Measurements from ENCODE around the gene SHISAL2A.

SHISAL2A gene

DNA sequence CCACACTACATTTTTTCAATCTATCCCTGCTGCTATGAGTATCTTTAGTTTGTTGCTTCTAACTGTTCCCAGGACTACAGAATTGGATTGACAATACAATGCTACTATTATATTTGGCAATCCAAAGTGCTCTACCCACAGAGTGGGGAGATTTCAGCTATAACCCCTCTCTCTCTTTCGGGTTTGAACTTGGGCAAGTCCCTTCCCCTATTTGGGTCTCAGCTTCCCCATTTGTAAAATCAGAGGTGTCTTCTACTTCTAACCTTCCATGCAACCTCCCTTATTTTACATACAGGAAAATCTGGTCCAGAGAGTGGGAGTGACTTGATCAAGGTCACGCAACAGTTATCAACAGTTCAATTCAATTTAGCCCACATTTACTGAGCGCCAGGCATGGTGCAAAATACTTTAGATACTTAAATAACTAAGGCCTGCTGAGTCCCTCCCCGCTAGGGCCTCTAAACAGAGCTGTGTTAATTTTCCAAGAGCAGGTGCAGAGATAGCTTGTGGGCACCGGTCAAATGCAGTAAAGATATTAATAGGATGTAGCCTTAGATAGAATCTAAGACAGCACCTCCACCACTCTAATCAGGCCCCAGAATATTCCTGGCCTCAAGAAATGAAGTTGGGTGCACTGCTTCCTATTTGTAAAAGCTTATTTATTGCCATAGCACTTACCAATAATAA lies 40.2 kb upstream of the SHISAL2A start:
- no peak for DNase-seq
- Histone ChIP-seq H3K27me3 (replicated peaks) (no peaks in the 10 kb centered on the region), H3K4me3 (ENCODE audit: low read depth, low read length) (no peak overlapping the region), H3K27ac (no peak overlapping the region), H3K36me3 (replicated peaks) (no peaks in the 10 kb centered on the region)
- TF ChIP-seq, protein P1, sequence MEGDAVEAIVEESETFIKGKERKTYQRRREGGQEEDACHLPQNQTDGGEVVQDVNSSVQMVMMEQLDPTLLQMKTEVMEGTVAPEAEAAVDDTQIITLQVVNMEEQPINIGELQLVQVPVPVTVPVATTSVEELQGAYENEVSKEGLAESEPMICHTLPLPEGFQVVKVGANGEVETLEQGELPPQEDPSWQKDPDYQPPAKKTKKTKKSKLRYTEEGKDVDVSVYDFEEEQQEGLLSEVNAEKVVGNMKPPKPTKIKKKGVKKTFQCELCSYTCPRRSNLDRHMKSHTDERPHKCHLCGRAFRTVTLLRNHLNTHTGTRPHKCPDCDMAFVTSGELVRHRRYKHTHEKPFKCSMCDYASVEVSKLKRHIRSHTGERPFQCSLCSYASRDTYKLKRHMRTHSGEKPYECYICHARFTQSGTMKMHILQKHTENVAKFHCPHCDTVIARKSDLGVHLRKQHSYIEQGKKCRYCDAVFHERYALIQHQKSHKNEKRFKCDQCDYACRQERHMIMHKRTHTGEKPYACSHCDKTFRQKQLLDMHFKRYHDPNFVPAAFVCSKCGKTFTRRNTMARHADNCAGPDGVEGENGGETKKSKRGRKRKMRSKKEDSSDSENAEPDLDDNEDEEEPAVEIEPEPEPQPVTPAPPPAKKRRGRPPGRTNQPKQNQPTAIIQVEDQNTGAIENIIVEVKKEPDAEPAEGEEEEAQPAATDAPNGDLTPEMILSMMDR (IDR thresholded peaks at IDR 0.05; ENCODE audit: low read depth, low read length, missing control alignments) = no peak
- in situ Hi-C loops (cut with HindIII; ENCODE audit: low pct_ligation_motif_present, low sequenced_read_pairs) = no loop called here

DNA sequence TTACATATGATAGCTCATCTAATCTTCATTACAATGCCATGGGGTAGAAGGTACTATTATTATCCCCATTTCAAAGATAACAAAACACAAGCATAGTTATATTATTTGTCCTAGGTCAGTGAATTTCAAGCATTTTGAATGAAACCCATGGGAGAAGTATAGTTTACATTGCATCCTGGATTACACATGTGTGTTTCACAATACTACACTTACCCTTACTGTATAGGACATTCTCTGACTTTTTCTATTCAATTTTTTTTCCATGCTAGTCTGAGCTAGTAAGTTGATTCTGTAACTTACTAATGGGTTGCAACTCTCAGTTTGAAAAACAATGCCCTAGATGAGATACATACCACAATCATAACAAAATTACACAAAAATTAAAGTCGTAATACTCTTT lies 39.5 kb upstream of the SHISAL2A start:
- no peak overlapping the region for H3K4me3 ChIP-seq (ENCODE audit: low read depth, low read length)
- in situ Hi-C loops (cut with HindIII; ENCODE audit: low pct_ligation_motif_present, low sequenced_read_pairs) = no loop called here
- TF ChIP-seq, protein P1 (IDR thresholded peaks at IDR 0.05; ENCODE audit: low read depth, low read length, missing control alignments) = no peak
- DNase-seq = no peak
- no peaks in the 10 kb centered on the region for H3K27me3 ChIP-seq (replicated peaks)
- no peaks in the 10 kb centered on the region for H3K36me3 ChIP-seq (replicated peaks)
- no peak overlapping the region for H3K27ac ChIP-seq

DNA sequence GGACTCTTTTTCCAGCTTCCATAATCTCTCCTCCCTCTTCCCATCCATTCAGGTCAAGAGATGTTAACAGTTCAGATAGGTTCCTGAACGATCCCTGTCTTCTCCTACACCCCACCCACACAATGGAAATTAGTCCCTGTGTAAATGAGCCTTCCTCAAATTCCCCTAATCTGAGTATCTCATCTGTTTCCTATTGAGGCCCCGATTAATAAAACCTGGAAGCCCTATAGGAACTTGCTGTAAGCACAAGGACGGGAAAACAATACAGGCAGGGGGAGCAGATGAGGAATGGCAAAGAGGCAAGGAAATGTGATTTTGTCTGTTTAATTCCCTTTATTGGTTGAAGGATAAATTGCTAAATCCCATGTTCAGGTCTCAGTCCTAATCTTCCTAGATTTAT lies 37.9 kb upstream of the SHISAL2A start:
- Histone ChIP-seq H3K27ac (no peak overlapping the region), H3K36me3 (replicated peaks) (no peaks in the 10 kb centered on the region), H3K4me3 (ENCODE audit: low read depth, low read length) (no peak overlapping the region), H3K27me3 (replicated peaks) (no peaks in the 10 kb centered on the region)
- in situ Hi-C loops (cut with HindIII; ENCODE audit: low pct_ligation_motif_present, low sequenced_read_pairs) = no loop called here
- no peak for DNase-seq
- TF ChIP-seq, protein P1 (IDR thresholded peaks at IDR 0.05; ENCODE audit: low read depth, low read length, missing control alignments) = no peak

DNA sequence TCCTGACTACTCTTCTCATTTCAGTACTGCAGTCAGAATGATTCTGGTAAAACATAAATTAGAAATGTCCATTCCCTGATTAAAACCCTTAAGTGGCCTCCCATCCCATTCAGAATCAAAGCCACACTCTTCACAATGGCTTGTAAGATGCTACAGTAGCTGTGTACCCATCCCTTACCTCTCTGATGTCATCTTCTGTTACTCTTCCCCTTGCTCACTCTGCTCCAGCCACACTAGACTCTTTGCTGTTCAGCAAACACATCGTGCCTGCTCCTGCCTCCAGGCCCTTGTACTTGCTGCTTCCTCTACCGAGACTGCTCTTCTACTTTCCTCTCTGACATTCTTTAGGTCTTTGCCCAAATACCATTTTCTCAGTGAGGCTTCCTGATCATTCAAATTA lies 35.1 kb upstream of the SHISAL2A start:
- in situ Hi-C loops (cut with HindIII; ENCODE audit: low pct_ligation_motif_present, low sequenced_read_pairs) = no loop called here
- Histone ChIP-seq H3K4me3 (ENCODE audit: low read depth, low read length) (no peak overlapping the region), H3K36me3 (replicated peaks) (no peaks in the 10 kb centered on the region), H3K27me3 (replicated peaks) (no peaks in the 10 kb centered on the region), H3K27ac (no peak overlapping the region)
- TF ChIP-seq, protein P1 (IDR thresholded peaks at IDR 0.05; ENCODE audit: low read depth, low read length, missing control alignments) = no peak
- DNase-seq = no peak

DNA sequence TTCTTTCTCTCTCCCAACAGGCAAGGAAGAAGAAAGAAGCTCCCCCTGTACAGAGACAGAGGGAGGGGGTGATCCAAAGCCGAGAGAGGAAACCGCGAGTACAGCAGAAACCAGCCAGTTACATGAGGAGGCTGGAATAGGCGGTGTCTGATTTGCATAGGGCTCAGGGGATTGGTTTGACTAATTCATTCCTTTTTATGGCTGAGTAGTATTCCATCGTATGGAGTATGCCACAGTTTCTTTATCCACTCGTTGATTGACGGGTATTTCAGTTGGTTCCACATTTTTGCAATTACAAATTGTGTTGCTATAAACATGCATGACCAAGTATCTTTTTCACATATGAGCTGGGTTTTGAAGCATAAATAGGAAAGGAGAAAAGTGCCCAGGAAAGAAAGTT lies 34.2 kb upstream of the SHISAL2A start:
- in situ Hi-C loops (cut with HindIII; ENCODE audit: low pct_ligation_motif_present, low sequenced_read_pairs) = no loop called here
- no peaks in the 10 kb centered on the region for H3K36me3 ChIP-seq (replicated peaks)
- H3K27me3 ChIP-seq (replicated peaks) = no peaks in the 10 kb centered on the region
- TF ChIP-seq, protein P1 (IDR thresholded peaks at IDR 0.05; ENCODE audit: low read depth, low read length, missing control alignments) = no peak
- H3K4me3 ChIP-seq (ENCODE audit: low read depth, low read length) = no peak overlapping the region
- DNase-seq = no peak
- no peak overlapping the region for H3K27ac ChIP-seq

DNA sequence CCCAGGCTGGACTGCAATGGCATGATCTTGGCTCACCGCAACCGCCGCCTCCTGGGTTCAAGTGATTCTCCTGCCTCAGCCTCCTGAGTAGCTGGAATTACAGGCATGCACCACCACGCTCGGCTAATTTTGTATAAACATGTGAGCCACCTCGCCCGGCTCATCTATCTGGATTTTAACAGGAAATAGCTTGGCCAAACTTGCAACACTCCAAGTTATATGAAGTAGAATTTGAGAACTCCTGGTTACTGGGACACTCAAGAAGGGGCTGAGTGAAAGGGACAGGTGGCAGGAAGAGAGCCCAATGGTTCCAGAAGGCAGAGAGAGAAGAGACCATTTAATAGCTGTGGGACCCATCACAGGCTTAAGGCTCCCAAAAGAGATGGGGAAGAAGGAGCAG lies 33.7 kb upstream of the SHISAL2A start:
- no peak overlapping the region for H3K27ac ChIP-seq
- no peaks in the 10 kb centered on the region for H3K27me3 ChIP-seq (replicated peaks)
- in situ Hi-C loops (cut with HindIII; ENCODE audit: low pct_ligation_motif_present, low sequenced_read_pairs) = no loop called here
- H3K36me3 ChIP-seq (replicated peaks) = no peaks in the 10 kb centered on the region
- H3K4me3 ChIP-seq (ENCODE audit: low read depth, low read length) = no peak overlapping the region
- TF ChIP-seq, protein P1 (IDR thresholded peaks at IDR 0.05; ENCODE audit: low read depth, low read length, missing control alignments) = no peak
- DNase-seq = no peak

All from brain microvascular endothelial cell (primary cell).